ENCODE results near the gene KRT73.

GRCh38 chr12:52564582-52564981 is 53.8 kb downstream of the KRT73 start:
- no peak for TF ChIP-seq CTCF (conservative IDR thresholded peaks at IDR 0.05 in 1 of 2, IDR thresholded peaks at IDR 0.05 in 1 of 2; ENCODE audit: extremely low read depth in 1 of 2, insufficient read depth in 1 of 2, low read depth in 1 of 2, low read length in 2 of 2)
- TF ChIP-seq EZH2 (IDR thresholded peaks at IDR 0.05; ENCODE audit: borderline replicate concordance, low read length): no peak
